Hepatic stellate cell (primary cell): ENCODE results near the gene C1QBP.
"Not testable (repeated sequence)": the region's sequence is repeated elsewhere in the genome, so short reads cannot be mapped to it uniquely, and the experiment has no call there.

ENCODE experiments used
- DNase-seq: peaks from one replicate; pipeline ENCODE4 v3.0.0; 2011; ENCODE audit warnings: low spot score

Gene C1QBP, protein sequence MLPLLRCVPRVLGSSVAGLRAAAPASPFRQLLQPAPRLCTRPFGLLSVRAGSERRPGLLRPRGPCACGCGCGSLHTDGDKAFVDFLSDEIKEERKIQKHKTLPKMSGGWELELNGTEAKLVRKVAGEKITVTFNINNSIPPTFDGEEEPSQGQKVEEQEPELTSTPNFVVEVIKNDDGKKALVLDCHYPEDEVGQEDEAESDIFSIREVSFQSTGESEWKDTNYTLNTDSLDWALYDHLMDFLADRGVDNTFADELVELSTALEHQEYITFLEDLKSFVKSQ

GRCh38 chr17:5438716-5439445, at the start of gene C1QBP:
Gene C1QBP (minus strand): TSS chr17:5439155. CDS start chr17:5439073, 82 bp downstream.
- peak; percentile 92 for DNase-seq

- DNase-seq: no peak
Observed at GRCh38 chr17:5488752-5489151, 49.8 kb upstream of the C1QBP start.

- DNase-seq: peak; percentile 99
Observed at GRCh38 chr17:5486206-5487124, 47.5 kb upstream of the C1QBP start, which contains the start of gene MIS12. Gene MIS12 (plus strand): TSS chr17:5486566. CDS start chr17:5488863, 2,297 bp downstream.

DNA sequence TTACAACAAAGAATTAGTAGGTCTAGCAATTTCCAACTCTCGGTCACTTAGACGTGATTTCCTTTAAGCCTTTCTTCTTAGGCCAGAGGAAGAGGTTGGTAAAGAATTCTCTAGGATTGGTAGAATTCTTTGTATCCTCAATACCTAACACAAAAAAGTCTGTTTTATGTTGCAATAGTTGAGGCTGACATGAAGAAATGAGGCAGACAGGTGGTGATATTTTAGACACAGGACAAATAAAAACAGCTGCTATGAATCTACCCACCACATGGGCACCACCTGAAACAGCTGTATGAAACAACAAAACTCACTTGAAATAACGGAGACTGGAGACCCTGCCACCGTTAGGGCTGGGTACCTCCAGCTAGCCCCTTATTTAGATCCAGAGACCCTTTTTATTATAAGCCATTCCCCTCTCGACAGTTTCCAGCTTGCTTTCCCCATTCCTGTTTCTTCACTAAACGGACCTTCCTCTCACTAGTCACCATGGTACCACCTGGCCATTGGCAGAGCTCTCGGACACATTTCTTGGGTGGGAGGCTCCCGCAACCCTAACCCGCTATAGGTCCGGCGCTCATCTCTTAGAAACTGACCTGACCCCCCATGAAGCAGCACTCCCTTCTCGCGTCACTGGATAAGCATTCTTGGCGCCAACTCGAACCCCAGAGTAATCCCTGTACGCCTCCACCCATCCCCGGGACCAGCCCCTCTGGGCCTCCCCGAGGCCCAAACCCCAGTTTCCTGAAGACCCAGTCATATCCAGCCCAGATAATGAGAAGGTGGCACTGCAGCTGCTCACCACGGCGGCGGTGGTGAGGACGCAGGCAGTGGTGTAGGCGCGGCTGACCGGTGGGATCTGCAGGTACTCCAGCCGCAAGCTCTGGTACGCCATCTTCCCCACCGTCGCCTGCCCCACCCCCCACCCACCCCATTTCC, 46.6 kb upstream of the C1QBP start, which contains the start of gene DERL2:
DERL2 (minus strand) TSS at position 909 of the 936 bp plus-strand sequence; CDS start at position 892, 17 bp downstream.
- DNase-seq: peak; percentile 49

DNA sequence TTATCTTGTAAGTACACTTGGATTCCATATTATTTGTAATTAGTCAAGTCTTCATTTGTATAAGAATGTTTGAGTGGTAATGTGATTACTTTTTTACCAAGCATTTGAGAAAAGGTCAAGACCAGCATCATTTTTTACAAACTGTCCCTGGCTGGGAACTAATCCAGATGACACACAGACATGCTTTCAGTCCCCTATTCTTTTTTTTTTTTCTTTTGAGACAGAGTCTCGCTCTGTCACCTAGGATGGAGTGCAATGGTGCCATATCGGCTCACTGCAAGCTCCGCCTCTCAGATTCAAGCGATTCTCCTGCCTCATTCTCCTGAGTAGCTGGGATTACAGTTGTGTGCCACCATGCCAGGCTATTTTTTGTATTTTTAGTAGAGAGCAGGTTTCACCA, 42.5 kb upstream of the C1QBP start:
- DNase-seq: no peak

DNA sequence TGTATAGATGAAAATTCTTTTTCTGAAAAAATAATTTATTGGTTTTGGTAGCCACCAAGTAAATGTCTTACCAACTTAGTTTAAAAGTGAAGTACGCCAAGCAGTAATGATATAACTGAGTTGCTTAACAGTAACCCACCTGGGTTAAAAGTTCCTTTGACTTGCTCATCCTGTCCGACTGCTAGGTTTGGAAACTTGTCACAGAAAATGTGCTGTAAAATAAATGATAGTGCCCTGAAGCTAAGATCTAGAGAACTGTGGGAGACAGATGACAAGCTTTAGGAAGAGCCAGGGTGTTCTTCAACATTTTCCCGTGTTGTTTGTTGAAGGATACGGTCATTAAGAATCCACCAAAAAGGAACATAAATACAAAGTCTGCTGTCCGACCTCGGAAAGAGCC, 42.0 kb upstream of the C1QBP start:
- DNase-seq: no peak

GRCh38 chr17:5478992-5479391, 40.0 kb upstream of the C1QBP start:
- no peak for DNase-seq

- DNase-seq: no peak
Observed at GRCh38 chr17:5473906-5474305, 35.0 kb upstream of the C1QBP start.

- no peak for DNase-seq
Observed at GRCh38 chr17:5472511-5472910, 33.6 kb upstream of the C1QBP start.

- DNase-seq: no peak
Observed at GRCh38 chr17:5468075-5468473, 29.1 kb upstream of the C1QBP start.

DNA sequence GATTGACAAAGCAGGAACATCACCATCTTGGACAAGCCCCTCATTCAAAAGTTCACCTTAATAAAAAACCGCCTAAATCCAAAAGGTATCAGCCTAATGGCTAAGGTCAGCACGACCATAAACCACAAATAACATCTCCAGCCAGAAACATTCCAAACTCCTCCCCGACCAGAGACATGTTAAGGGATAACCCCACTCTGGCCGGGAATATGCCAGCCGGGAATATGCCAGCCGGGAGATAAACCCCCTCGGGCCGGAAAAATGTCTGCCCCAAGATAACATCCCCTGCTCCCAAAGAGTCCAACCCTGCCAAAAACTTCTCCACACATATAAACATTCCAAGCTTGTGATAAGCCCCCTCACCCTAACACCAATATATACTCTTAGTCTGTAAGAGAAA, 28.5 kb upstream of the C1QBP start:
- no peak for DNase-seq

GRCh38 chr17:5466295-5466694, 27.3 kb upstream of the C1QBP start:
- no peak for DNase-seq

DNA sequence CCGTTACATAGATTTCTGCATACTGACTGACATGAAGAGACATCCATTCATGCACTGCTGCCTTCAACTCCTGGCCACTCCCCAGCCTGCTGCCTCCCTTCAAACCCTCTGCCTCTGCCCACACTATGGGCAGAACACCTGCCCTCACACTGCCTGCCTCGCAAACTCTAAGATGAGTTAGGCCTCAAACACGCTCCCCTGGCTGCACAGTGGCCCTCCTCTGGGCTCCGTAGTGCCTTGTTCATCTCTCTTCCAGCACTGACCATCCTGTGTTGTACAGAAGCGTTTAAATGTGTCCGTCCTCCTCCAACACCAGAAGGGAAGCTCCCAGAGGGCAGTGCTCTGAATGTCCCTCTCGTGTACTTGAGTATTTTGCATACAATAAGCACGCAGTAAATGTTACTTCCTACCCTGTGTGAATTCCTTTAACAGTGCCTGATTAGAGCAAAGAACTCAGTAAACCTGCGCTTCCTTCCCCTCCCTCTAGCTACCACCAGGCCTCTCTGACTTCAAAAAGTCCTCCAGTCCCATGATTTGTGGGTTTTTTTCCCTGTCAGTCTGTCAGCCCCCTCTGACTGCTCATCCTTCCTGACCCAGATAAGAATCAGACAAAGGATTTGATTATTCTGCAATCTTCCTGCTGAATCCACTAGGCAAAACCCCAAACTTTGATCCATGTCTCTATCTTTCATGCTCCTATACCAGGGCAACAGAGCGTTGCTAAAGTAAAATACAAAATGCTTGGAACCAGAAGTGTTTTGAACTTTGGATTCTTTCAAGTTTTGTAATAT, 26.0 kb upstream of the C1QBP start:
- DNase-seq: no peak

GRCh38 chr17:5446786-5447185, 7.8 kb upstream of the C1QBP start:
- no peak for DNase-seq

GRCh38 chr17:5444209-5444608, 5.3 kb upstream of the C1QBP start:
- DNase-seq: no peak

- no peak for DNase-seq
Observed at GRCh38 chr17:5443728-5444127, 4.8 kb upstream of the C1QBP start.

DNA sequence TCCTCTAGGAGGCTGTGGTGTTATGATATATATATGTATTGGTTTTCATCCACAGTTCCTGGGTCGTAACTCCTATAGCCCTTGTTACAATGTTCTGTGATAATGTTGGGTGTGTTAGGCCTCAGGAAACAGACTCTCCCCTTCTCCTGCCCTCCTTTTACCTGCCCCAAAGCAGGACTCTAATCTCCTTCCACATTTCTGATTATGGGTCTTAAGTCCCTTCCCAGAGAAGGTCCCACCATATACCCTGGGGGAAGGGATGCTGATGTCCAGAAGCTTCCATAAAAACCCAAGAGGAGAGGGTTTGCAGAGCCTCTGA, 450 bp upstream of the C1QBP start:
- DNase-seq: no peak

DNA sequence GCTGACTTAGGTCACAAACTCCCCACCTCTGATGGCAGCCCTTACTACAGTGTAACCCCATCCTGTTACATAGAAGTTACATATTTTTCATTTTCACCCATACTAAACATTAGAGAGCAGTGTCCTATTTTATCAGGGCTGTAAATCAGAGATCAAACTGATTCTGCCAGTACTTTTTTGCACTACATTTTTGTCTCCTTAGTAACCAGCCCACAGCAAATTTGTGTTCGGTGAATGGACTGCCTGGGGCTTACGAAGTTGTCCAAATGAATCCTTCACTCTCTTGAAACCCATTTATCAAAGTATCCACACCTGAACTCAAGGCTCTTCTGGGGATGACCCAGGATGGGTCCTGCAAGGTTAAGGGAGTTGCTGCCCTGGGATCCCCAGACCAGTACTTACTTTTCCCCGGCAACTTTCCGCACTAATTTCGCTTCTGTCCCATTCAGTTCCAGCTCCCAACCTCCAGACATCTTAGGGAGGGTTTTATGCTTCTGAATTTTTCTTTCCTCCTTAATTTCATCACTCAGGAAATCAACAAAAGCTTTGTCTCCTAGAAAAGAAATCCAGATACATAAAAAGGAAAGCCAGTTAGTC, 1.1 kb downstream of the C1QBP start:
- no peak for DNase-seq

- not testable (repeated sequence) for DNase-seq
Observed at GRCh38 chr17:5435781-5436315, 3.1 kb downstream of the C1QBP start.

GRCh38 chr17:5434984-5435383, 4.0 kb downstream of the C1QBP start:
- DNase-seq: no peak
